Mesothelial cell of epicardium (in vitro differentiated cells): ENCODE data around the gene SETD1B. TPM values are rescaled to one million over a fixed set of nuclear protein-coding genes. Genes with fewer than 3 reads are reported as not detected.
"Not testable (repeated sequence)": the region's sequence is repeated elsewhere in the genome, so short reads cannot be mapped to it uniquely, and the experiment has no call there.

Experiments used
- DNase-seq, 2 experiments: peaks; one replicate each; pipeline ENCODE4 v3.0.0; 2021; ENCODE audit warnings: low spot score in 2 of 2; ENCODE audit not compliant: unreplicated experiment in 2 of 2
- H3K27ac Mint-ChIP-seq: 2 replicates; pipeline ENCODE4 v1.8.0; 2021; ENCODE audit warnings: mixed read lengths
- H3K27me3 Mint-ChIP-seq: 2 replicates; pipeline ENCODE4 v1.8.0; 2021; ENCODE audit warnings: low read depth, mixed read lengths
- H3K36me3 Mint-ChIP-seq: 2 replicates; pipeline ENCODE4 v1.8.0; 2021; ENCODE audit warnings: mixed read lengths
- H3K4me1 Mint-ChIP-seq: 2 replicates; pipeline ENCODE4 v1.8.0; 2021; ENCODE audit warnings: mixed read lengths
- H3K4me3 Mint-ChIP-seq: 2 replicates; pipeline ENCODE4 v1.8.0; 2021; ENCODE audit warnings: mild to moderate bottlenecking, moderate library complexity, mixed read lengths
- H3K9me3 Mint-ChIP-seq: 2 replicates; pipeline ENCODE4 v1.8.0; 2021; ENCODE audit warnings: mixed read lengths
- CTCF ChIP-seq: fragments of 200-600 bp; sonication (generic); IDR thresholded peaks from one replicate; pipeline ENCODE4 v1.5.0; 2021; ENCODE audit warnings: antibody characterized with exemption; ENCODE audit not compliant: unreplicated experiment
- total RNA-seq: library from RNA; stranded (reverse); gene quantifications from 3 replicates; pipeline ENCODE4 v1.2.1, GENCODE V29; 2021

The SETD1B gene
- total RNA-seq, 1 donor from 2014 or later = 27.2 TPM

DNA sequence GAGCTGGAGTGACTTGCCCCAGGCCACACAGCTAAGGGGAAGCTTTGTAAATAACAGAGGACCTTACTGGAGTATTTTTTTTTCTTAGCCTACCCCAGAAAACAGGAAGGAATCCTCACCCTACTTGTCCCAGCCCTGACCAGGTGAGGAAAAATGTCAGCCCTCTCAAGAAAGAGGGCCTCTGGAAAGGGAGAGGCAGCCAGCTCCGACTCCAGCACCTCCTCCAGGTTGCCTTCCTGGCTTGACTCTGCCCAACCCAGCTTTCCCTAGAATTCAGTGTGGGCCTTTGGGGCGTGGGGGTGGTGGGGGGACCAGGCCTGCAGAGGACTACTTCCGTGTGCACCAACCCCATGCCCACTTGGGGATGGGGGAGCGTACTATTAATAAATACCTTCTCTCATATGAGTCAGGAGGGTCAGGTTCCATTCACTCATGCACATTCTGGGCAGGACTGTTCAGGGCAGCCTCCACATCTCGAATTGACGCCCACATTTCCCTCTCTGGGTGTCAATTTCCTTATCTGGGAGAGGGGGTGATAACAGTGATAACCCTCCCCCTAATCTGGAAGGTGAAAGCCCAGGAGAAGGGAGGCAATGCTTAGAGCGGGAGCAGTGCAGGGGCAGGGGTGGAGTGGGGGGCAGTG, 15.5 kb upstream of the SETD1B start:
- Mint-ChIP-seq H3K27ac (no peak overlapping the region), H3K9me3 (no peaks in the 10 kb centered on the region), H3K36me3 (no peaks in the 10 kb centered on the region), H3K4me3 (no peak overlapping the region), H3K4me1 (peaks cover 11% of the 10 kb centered on the region), H3K27me3 (no peaks in the 10 kb centered on the region)
- no peak for TF ChIP-seq CTCF
- DNase-seq = no peak

GRCh38 chr12:121789233-121789781, 14.5 kb upstream of the SETD1B start:
- Mint-ChIP-seq H3K27ac (no peak overlapping the region), H3K36me3 (no peaks in the 10 kb centered on the region), H3K27me3 (no peaks in the 10 kb centered on the region), H3K9me3 (no peaks in the 10 kb centered on the region), H3K4me3 (no peak overlapping the region), H3K4me1 (peaks cover 12% of the 10 kb centered on the region)
- no peak for DNase-seq
- no peak for TF ChIP-seq CTCF

DNA sequence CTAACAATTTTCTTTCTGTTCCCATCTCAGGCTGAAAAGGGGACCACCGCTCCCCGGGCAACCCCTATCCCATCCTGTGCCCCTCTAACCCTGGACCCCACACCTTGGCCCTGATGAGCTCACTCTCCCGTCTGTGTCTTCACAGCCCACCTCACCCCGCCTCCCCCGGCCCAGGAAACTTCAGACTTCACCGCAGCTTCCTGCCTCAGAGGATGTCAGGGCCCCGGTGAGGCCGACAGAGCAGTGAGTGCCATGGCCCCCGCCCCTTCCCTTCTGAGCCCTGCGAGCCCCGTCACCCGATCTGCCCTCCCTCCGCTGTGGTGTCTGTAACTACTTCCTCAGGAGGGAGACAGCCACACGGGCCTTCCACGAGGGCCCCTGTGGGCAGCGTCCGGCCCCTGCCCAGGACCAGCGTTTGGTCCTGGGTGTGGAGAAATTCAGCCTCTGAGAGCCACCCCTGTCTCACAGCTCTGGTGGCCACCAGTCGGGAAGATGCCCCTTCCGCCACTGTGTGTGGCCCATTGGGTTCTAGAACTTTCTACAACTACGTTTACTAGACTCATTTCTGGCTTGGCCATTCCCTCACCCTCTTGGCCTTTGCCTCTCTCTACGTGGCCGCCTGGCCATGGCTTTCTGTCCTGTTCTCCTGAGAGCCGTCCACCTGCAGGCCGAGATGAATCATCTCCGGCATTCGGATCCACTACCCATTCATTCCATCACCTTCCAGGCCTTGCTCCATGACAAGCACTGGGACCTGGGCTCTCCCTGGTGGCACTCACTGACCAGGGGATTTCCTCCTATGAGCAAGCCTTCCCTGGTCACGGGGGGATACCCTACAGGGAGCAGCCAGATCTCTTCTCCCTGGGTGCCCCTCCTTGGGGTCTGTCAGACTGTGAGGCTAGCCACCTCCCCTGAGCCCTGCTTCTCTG, 13.7 kb upstream of the SETD1B start:
- Mint-ChIP-seq H3K27ac (peak overlapping the region; percentile 33), H3K36me3 (peaks cover 2% of the 10 kb centered on the region), H3K4me1 (peaks cover 20% of the 10 kb centered on the region), H3K9me3 (no peaks in the 10 kb centered on the region), H3K27me3 (no peaks in the 10 kb centered on the region), H3K4me3 (no peak overlapping the region)
- no peak for TF ChIP-seq CTCF
- DNase-seq = no peak

DNA sequence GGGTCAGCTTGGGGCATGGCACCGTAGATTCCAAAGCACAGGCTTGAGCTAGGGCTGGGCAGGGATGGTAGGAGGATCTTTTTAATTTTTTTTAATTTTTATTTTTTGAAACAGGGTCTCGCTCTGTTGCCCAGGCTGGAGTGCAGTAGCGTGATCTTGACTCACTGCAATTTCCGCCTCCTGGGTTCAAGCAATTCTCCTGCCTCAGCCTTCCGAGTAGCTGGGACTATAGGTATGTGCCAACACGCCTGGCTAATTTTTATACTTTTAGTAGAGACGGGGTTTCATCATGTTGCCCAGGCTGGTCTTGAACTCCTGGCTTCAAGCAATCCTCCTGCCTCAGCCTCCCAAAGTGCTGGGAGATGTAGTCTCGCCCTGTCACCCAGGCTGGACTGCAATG, 13.0 kb upstream of the SETD1B start:
- not testable (repeated sequence) for H3K4me3 Mint-ChIP-seq, DNase-seq, H3K36me3 Mint-ChIP-seq, H3K9me3 Mint-ChIP-seq, H3K27ac Mint-ChIP-seq, H3K27me3 Mint-ChIP-seq
- H3K4me1 Mint-ChIP-seq = peaks cover 23% of the 10 kb centered on the region

DNA sequence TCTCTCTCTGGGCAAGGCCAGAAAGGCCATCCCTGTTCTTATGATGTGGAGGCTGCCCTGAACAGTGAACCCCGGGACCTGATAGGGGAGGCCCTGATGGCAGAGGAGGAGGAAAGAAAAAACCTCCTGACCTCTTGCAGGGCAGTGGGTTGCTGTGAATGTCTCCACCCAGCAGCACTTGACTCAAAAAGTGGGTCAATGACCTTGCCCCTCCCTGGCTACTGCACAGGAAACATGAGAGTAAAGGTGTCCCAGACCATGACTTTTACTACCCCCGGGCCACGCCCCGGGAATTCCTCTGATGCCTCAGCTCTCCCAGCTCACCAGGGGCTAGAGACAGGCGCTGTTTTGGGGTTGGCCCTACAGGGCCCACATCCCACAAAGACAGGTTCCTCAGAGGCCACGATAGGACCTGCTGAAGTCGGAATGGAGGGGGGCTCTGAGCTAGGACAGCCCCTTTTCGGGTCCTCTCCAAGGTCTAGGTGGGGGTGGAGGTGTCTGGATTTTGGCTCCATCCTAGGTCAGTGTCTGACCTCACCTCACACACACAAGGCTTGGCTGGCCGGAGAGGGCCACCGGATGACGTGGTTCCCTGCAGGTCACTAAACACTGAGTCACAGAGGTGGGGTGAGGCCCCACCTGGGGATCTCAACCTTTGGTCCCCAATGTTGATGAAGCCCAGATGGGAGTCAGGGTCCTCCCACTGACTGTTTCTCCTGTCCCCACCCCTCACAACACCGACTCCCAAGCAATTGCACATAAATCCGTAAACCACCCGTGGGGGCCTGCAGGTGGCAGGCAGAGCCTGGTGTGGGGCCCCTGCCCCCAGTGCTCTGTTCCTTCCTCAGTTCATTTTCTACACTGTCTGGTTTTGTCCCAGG, 11.9 kb upstream of the SETD1B start:
- no peak for TF ChIP-seq CTCF
- Mint-ChIP-seq H3K9me3 (no peaks in the 10 kb centered on the region), H3K4me1 (peaks cover 29% of the 10 kb centered on the region), H3K4me3 (peak overlapping the region; percentile 69), H3K36me3 (peaks cover 5% of the 10 kb centered on the region), H3K27ac (peak overlapping the region; percentile 89), H3K27me3 (no peaks in the 10 kb centered on the region)
- no peak for DNase-seq
